NCI-H1092 (cell line): ENCODE results near the gene RCVRN.
"Not testable (repeated sequence)": the region's sequence is repeated elsewhere in the genome, so short reads cannot be mapped to it uniquely, and the experiment has no call there.

Experiments
- DNase-seq: peaks from one replicate; lab custom pipeline; 2025; lab: John Stamatoyannopoulos, UW

Gene RCVRN

GRCh38 chr17:9922012-9922848, 17.2 kb upstream of the RCVRN start:
- DNase-seq = no peak

- DNase-seq = not testable (repeated sequence)
Measured at GRCh38 chr17:9921216-9921615, 16.1 kb upstream of the RCVRN start.

- DNase-seq = no peak
Measured at GRCh38 chr17:9918804-9919352, 13.8 kb upstream of the RCVRN start.

DNA sequence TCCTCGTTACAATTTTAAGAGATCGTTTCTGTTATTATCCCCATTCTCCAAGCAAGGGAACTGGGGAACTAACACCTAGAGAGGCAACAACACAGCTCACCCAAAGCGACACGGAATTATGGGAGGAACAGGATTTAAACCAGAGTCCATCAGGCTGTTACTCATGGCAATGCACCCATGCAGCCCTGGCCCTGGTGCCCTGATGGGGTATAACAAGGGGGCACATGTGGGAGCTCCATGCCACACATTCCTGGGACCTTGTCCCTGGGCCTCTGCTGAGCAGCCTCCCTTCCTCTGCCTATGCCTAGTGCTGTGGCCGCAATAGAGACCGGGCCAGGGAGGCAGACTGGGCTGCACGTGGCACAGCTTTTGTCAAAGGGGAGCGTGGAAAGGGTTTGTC, 13.3 kb upstream of the RCVRN start:
- DNase-seq = no peak

GRCh38 chr17:9917801-9918200, 12.7 kb upstream of the RCVRN start:
- no peak for DNase-seq

DNA sequence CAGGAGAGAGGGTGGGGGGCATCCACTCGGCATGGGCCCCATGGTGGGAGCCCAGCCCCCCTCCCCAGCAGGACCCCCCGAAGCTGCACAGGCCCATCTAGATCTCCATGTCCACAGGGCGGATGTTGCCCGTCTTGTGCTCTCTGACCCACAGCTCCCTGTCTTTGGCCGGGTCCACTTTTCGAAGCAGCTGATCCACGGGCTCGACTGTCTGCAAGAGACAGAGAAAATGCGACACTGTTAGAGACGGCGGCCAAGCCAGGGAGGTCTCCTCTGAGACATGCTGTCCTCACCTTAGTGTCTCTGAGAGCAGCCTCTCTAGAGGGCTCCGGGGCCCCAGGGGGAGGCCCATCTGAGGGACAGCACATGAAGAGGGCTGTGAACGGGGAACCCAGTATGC, 12.1 kb upstream of the RCVRN start:
- DNase-seq = no peak

DNA sequence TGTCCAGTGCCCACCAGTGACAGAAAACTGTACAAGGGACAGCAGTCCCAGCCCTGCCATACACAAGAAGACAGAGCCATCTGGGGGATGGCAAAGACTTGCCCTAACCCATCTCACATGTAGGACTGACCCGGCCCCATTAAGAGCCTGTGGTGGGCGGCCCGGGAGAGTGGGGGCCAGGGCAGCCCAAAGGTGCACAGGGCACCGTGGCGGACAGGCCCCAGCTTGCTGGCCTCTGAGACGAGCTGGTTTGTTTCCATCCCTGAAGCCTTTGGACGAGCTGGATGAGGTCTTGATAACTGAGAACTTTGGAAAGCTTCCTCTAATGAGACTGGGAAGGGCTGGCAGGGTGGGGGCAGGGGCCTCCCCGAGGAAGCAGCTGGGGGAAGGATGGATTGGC, 11.0 kb upstream of the RCVRN start:
- no peak for DNase-seq

GRCh38 chr17:9913476-9913875, 8.4 kb upstream of the RCVRN start:
- no peak for DNase-seq

DNA sequence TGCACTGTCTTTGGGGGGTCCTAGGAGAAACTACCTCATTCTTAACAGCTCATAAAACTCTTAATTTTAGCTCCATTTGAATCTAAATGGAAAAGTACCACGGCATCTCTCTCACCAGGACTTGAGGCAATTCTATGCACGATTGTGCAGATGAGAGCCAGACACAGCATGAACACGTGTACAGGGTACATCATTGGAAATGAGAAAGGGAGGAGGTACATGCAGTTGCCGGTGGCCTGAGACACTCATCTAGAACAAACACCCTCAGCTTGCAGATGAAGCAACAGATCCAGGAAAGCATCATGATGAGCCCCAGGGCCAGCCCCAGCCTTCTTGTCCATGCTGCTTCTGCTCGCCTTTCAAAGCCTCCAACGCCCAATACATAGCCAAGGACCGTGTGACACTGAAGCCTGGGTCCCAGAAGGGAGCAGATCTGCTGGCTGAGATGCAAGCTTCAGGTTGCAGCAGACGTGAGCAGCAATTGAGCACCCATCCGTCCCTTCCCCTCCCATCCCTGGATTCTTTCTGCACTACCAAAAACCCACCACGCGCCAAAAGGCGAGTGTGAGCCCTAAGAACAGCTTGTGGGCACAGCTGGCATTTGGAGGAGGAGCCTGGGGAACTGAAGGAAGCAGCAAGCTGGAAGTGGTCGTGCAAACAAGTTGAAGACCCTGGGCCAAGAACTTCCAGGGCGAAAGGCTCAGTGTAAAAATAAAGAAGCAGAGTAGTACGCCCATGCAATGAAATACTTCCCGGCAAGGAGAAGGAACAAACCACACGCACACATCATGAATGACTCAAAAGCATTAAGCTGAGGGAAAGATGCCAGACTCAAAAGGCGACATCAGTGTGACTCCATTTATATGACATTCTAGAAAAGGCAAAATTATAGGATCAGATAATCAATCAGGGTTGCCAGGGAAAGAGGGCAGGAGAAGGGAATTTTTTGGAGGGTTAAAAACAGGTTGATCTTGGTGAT, 7.3 kb upstream of the RCVRN start:
- no peak for DNase-seq

- DNase-seq = no peak
Measured at GRCh38 chr17:9911089-9911488, 6.0 kb upstream of the RCVRN start.

- no peak for DNase-seq
Measured at GRCh38 chr17:9908649-9909042, 3.6 kb upstream of the RCVRN start.

GRCh38 chr17:9907883-9908648, 3.0 kb upstream of the RCVRN start:
- DNase-seq = no peak

GRCh38 chr17:9907131-9907530, 2.1 kb upstream of the RCVRN start:
- no peak for DNase-seq

GRCh38 chr17:9906616-9907015, 1.5 kb upstream of the RCVRN start:
- no peak for DNase-seq

DNA sequence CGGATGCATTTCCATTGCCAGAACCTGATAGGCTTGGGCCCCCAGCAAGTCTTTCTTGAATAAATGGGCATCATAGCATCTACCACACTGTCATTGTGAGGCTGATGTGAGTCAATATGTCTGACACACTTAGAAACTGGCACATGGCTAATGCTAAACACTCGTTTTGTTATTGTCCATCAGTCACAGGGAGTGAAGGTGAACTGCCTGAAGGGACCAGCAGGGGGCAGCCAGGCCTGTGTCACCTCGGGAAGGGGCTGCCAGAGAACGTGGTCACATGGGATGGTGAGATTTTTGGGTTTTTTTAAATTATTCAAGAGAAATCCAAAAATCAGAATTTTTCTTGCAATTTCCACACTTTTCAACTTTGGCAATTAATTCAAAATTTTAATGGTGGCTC, 831 bp upstream of the RCVRN start:
- no peak for DNase-seq

DNA sequence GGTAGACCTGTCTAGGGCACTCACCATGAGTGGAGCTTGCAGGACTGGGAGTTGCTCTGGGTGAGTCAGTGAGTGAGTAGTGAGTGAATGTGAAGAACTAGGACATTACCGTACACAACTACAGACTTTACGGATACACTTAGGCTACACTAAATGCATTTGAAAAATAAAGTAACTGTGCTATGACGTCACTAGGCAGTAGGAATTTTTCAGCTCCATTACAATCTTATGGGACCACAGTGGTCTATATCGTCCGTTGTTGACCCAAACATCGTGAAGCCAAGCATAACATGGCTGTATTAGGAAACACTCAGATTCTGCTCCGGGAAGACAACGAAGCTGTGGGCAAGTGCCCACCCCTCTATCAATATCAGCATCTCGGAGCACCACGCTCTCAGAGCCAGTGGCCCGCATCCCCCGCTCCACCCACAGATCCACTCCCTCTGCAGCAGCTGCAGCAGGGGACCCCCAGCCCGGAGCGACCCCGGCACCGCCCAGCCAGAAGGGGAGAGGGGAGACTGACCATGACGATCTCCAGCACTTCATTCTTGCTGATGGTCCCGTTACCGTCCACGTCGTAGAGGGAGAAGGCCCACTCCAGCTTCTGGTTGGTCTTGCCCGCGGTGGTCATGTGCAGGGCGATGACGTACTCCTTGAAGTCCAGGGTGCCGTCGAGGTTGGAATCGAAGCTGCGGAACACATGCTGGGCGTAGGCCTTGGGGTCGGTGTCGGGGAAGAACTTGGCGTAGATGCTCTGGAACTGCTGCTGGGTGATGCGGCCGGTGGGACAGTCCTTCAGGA, 594 bp downstream of the RCVRN start:
- DNase-seq = no peak

GRCh38 chr17:9902120-9902519, 3.0 kb downstream of the RCVRN start:
- no peak for DNase-seq

DNA sequence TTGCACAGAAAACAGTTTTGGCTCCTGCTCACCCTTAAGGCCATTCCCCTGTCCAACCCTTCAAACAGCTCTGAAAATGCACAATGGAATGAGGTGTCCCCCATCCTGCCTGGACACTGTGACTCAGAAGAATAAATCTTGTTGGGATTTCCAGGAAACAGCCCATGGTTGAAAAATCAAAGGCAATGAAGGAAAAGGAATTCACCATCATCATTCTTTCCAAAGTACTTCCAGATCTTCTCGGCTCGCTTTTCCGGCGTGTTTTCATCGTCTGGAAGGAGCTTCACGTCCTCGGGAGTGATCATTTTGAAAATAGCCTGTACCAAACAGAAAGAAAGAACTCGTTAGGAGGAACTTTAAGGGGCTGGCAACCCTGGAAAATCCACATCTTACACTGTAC, 4.3 kb downstream of the RCVRN start:
- DNase-seq = no peak

- DNase-seq = no peak
Measured at GRCh38 chr17:9900044-9900594, 5.0 kb downstream of the RCVRN start.

DNA sequence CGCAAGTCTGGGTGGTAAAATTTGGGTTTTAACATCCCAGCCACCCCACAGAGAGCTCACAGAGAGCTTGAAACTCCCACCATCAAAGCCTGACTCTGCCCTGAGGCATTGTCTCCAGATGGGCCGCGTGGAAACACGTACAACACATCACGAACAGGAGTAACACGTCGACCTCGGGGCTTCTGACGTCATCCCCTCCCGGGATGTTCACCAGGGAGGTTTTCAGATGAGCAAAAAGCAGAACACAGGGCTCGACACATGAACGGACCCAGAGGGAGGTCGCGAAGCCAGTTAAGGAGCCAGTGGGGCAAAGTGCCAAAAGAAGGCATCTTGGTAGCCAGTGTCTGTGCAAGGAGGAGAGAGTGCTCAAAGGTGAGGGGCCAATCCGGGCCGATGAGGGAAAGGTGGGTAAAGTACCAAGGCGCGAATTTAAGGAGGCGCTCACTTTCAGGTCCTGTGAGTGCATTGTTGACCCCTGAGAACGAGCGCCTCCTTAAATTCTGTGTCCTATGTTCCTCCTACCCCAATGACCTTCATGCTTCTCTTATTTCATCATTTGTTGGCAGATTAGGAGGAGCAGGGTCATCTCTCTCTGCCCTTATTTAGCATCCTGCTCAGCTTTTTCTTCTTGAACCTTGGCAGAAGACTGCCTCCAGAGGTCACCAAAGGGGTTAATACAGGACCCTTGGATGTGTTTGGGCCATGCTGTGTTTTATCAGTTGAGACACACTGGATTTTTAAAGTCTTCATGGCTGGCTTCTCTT, 5.6 kb downstream of the RCVRN start:
- DNase-seq = no peak
